ENCODE results near the gene DELE1.

Gene DELE1

GRCh38 chr5:141958113-141958512 is 34.4 kb downstream of the DELE1 start, which contains the start of gene PCDH12:
Gene PCDH12 (minus strand): TSS chr5:141958202. CDS start chr5:141957851, 351 bp downstream.
- DNase-seq (ENCODE audit: low read depth): no peak

GRCh38 chr5:141958546-141959172 is 35.0 kb downstream of the DELE1 start:
- DNase-seq (ENCODE audit: low read depth): no peak

GRCh38 chr5:141960018-141960417 is 36.3 kb downstream of the DELE1 start:
- DNase-seq (ENCODE audit: low read depth): no peak

DNA sequence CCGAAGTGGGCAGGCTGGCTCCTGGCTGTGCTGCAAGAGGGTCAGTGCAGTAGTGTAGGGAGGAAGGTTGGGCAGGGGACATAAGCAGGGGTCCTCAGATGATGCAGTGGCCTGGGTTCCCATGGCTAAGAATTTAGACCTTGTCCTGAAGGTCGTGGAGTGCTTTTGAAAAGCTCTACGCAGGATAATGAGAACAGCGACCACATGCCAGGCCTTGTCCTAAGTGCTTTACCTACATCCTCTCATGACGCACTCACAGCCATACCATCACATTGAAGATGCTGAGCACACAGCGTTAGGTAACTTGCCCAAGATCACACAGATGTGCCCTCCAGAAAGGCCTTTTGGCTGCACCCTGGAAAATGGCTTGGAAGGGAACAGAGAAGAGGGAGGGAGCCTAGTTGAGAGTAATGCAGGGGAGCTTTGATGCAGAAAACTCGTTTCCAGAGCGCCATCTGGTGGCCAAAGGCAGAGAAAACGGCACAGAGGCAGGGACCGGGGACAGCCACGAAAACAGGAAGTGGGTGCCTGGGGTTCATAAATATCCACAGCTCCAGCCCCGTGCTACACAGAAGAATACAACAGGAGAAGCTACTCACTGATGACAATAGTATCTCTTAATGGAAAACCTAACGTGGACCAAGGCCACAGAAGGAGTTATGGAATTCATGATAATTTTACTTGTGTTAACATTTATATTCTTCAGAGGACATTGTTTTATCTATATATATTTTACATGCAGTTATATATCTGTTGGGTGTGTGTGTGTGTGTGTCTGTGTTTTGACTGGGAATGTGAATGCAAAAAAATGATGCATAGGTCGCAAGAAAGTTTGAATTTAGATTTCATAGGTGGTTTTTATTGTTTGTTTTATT is 37.0 kb downstream of the DELE1 start:
- DNase-seq (ENCODE audit: low read depth): peak; percentile 80

- DNase-seq (ENCODE audit: low read depth): no peak
These were observed 37.8 kb downstream of the DELE1 start for GRCh38 chr5:141961466-141961865.

DNA sequence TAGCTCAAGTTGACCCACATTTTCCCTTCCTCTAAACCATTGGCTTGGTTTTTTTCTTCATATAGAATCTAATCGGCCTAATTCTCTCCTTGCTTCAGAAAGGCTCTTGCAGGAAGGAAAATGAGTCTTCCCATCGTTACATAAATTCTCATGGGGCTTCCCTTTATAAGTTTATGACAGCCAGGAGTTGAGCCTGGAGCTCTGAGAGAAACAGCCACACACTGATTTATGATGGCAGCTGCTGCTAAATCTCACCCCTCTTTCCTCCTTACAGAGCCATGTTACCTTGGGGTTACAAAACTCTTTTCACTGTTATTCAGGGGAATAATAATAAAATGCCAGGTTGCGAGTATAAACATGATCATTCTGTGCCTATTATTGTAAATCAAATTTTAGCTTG is 40.0 kb downstream of the DELE1 start:
- no peak for DNase-seq (ENCODE audit: low read depth)

- DNase-seq (ENCODE audit: low read depth): no peak
These were observed 41.4 kb downstream of the DELE1 start for GRCh38 chr5:141965071-141965470.

GRCh38 chr5:141966275-141966962 is 42.7 kb downstream of the DELE1 start:
- DNase-seq (ENCODE audit: low read depth): no peak

- no peak for DNase-seq (ENCODE audit: low read depth)
These were observed 43.3 kb downstream of the DELE1 start for GRCh38 chr5:141966963-141967333.

GRCh38 chr5:141968914-141969608 is 45.4 kb downstream of the DELE1 start, which contains the start of gene RNF14:
Gene RNF14 (plus strand): TSS chr5:141969105. CDS start chr5:141973589, 4,484 bp downstream.
- DNase-seq (ENCODE audit: low read depth): peak; percentile 92

GRCh38 chr5:141969783-141970771 is 46.4 kb downstream of the DELE1 start:
- DNase-seq (ENCODE audit: low read depth): no peak

DNA sequence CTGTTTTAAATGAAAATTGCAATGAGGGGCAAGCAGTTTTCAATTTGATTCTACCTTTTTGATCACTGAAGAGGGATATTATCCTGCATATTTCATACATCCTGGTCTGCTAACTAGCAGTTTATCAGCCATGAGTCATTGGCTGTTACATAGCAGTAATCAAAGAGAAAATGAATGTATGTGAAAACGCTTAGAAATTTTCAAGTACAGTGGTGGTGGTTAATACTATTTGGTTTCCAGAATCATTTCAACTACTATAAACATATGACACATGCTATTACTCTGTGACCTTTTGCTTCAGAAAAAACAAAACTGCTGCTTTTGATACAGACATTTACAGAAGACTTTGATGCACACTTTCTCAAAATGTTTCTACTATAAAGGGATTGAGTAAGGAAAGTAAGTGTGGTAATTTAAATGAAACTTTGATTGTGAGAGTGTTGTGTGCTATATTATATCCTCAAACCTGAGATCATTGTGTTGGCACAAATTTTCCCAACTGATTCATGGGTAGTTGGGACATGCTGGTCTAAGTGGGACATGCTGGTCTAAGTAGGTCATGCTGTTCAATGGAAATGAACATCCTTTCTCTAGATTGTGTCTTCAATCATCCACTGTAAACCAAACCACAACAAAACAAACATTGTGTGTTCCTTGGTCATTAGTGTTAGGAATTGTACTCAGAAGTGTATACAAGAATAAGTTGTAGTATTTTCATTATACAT is 50.4 kb downstream of the DELE1 start:
- DNase-seq (ENCODE audit: low read depth): no peak

DNA sequence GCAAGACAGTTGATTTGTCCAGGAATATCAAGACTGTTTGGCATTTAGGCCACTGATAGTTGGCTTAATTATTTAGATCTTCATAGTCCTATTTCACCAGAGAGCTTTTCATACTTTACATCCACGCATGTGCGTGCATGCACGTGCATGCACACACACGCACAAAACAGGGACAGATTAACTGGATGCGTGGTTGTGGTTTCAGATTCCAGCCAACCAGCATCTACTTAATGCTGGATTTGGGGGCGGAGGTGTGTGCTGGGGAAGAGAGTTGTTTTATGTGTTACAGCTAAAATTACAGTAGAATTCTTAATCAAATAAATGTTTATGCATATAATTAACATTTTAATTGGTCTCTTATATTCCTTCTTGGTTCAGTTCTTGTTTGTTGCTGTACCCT is 52.5 kb downstream of the DELE1 start:
- no peak for DNase-seq (ENCODE audit: low read depth)

GRCh38 chr5:141978389-141978788 is 54.7 kb downstream of the DELE1 start:
- no peak for DNase-seq (ENCODE audit: low read depth)

DNA sequence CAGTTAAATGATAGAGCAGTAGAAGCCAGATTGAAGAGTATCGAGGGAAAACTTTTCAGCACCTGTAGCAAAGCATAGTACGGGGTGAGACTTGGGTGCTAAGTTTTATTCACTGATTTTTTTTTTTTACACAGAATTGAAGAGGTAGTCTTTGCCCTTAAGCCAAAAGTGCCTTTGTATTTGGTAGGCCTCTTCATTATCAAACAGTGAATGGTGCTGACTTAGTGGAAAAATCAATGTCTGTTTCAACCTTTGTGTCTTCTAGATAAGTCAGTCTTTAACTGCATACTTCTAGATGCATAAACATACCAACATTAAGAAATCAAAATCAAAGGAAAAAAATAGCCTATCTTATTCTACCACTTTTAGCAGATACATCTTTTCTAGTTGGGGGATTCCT is 59.0 kb downstream of the DELE1 start:
- DNase-seq (ENCODE audit: low read depth): no peak

- no peak for DNase-seq (ENCODE audit: low read depth)
These were observed 62.4 kb downstream of the DELE1 start for GRCh38 chr5:141986072-141986471.

- no peak for DNase-seq (ENCODE audit: low read depth)
These were observed 66.0 kb downstream of the DELE1 start for GRCh38 chr5:141989720-141990119.

Measured in activated T-helper 1 cell treated with Interleukin-2 at 50 U/mL for 16 hours (primary cell).